Right lobe of liver (tissue), 6 donors: ENCODE results near the gene LOXL3. TPM values are rescaled to one million over a fixed set of nuclear protein-coding genes. Genes with fewer than 3 reads are reported as not detected.

Experiments used
- ATAC-seq, 4 donors: fragments of 200-7000 bp; cut with Tn5 transposase; one replicate each; pipeline ENCODE4 v1.9.1; 2020; ENCODE audit warnings: mild to moderate bottlenecking in 4 of 4, moderate library complexity in 4 of 4
- DNase-seq, 3 donors: peaks; one replicate each; pipeline ENCODE4 v3.0.0-alpha.2; 2020
- H3K27ac ChIP-seq, 3 donors: fragments of 200-600 bp; one replicate each; pipeline ENCODE4 v1.8.0; 2022
- H3K27me3 ChIP-seq, 2 donors: fragments of 200-600 bp; one replicate each; pipeline ENCODE4 v1.8.0; 2022
- H3K36me3 ChIP-seq, 4 donors: fragments of 200-600 bp; sonication (generic) in 1 of 4; one replicate each; pipeline versions ENCODE4 v1.5.1 to v1.8.0; 2017 to 2022; ENCODE audit warnings: control low read depth in 1 of 4
- H3K4me1 ChIP-seq, 4 donors: fragments of 200-600 bp; sonication (generic) in 1 of 4; one replicate each; pipeline versions ENCODE4 v1.5.1 to v1.8.0; 2017 to 2022; ENCODE audit warnings: control low read depth in 1 of 4
- H3K4me3 ChIP-seq, 3 donors: fragments of 200-600 bp; one replicate each; pipeline ENCODE4 v1.8.0; 2022
- H3K9me3 ChIP-seq, 4 donors: fragments of 200-600 bp; sonication (generic) in 1 of 4; one replicate each; pipeline versions ENCODE4 v1.5.1 to v1.8.0; 2017 to 2022; ENCODE audit warnings: control low read depth in 1 of 4
- CTCF ChIP-seq, 4 donors: fragments of 200-600 bp in 3 of 4; fragments of 450-650 bp in 1 of 4; IDR thresholded peaks; one replicate each; pipeline versions ENCODE4 v1.5.1 to v1.8.0; 2016 to 2022; ENCODE audit warnings: antibody characterized with exemption in 4 of 4, mild to moderate bottlenecking in 2 of 4
- POLR2A ChIP-seq: fragments of 450-650 bp; IDR thresholded peaks from one replicate; pipeline ENCODE4 v1.6.1; 2017; ENCODE audit warnings: antibody characterized with exemption, mild to moderate bottlenecking
- WGBS: methylation state at CpG from one replicate; pipeline ENCODE4 v1.1.6; 2018; ENCODE audit warnings: low coverage, low lambda C conversion rate; ENCODE audit not compliant: insufficient coverage; ENCODE audit errors: missing lambda C conversion rate; 5-methylcytosine and 5-hydroxymethylcytosine counted together
- intact Hi-C, 2 donors: fragments of 100-400 bp; cut with DNase I; formaldehyde crosslinking; loops; one replicate each; pipeline versions ENCODE4 v1.11.2 to v1.14.1; 2022
- long read RNA-seq: library from polyadenylated mRNA; unstranded; transcript quantifications from one replicate; pipeline ENCODE4 v2.0.0, GENCODE V29; 2019
- total RNA-seq, 6 experiments: library from RNA; depleted of rRNA in 2 of 6; stranded (reverse); fragments of >200 nt in 2 of 6; fragmentation: NEBNext Ultra II Directional in 3 of 6; extraction: Animal tissue kit (Norgen Biotek cat#: 25700) in 3 of 6; gene quantifications; one replicate each; pipeline versions ENCODE4 v1.1.0 to v1.2.4, GENCODE V29; 2016 to 2023
- donor health status: DM: no; HTN: yes; CAD: no.
- donor health status: DM: no; HTN: no; CAD: no.
- donor health status: DM: no; HTN: no; CAD: no.
- donor health status: DM: no; HTN: yes; CAD: no.
- donor health status: DM: no; HTN: yes; CAD: no.

LOXL3 gene
- 1 to 10 TPM in 5 of 6 experiments, under 1 TPM in 1; 0.92 to 3.3 (median 1.8) TPM for total RNA-seq
- long read RNA-seq, result 0 reads

GRCh38 chr2:74553892-74554819 lies at the start of gene LOXL3, which contains the start of gene DOK1:
LOXL3 (minus strand) TSS chr2:74553942; CDS start chr2:74552634, 1,308 bp downstream.
DOK1 (plus strand) TSS chr2:74554720; CDS start chr2:74554755, 35 bp downstream.
- Histone ChIP-seq H3K4me1 (peaks cover 0 to 3% (median 1%) of the 10 kb centered on the region in 4 donors), H3K27ac (peak within 1 kb of the TSS; percentile 61 to 77 (median 63)), H3K9me3 (no peaks in the 10 kb centered on the region), H3K4me3 (peak within 1 kb of the TSS; percentile 59 to 78 (median 68)), H3K27me3 (no peaks in the 10 kb centered on the region), H3K36me3 (no peaks in the 10 kb centered on the region)
- no peak for TF ChIP-seq CTCF (IDR thresholded peaks at IDR 0.05)
- no peak for TF ChIP-seq POLR2A
- DNase-seq, result peak; percentile 85 to 90 (median 89)
- 2% methylated on average over 26 of the region's 73 CpGs for WGBS
- peak; percentile 83 to 89 (median 87) for ATAC-seq
- intact Hi-C loops, result no loop called here

GRCh38 chr2:74602586-74603281 lies 49.0 kb upstream of the LOXL3 start:
- TF ChIP-seq POLR2A (no peak), CTCF (IDR thresholded peaks at IDR 0.05) (no peak)
- H3K27ac ChIP-seq, result no peak overlapping the region
- H3K4me3 ChIP-seq, result no peak overlapping the region
- H3K9me3 ChIP-seq, result no peaks in the 10 kb centered on the region
- 55% methylated on average over 1 of the region's 1 CpG for WGBS
- intact Hi-C loops, result no loop called here
- no peak for ATAC-seq
- H3K36me3 ChIP-seq, result no peaks in the 10 kb centered on the region
- no peak for DNase-seq
- H3K4me1 ChIP-seq, result no peaks in the 10 kb centered on the region
- no peaks in the 10 kb centered on the region for H3K27me3 ChIP-seq

- H3K36me3 ChIP-seq, result no peaks in the 10 kb centered on the region
- no peak overlapping the region for H3K27ac ChIP-seq
- ATAC-seq (no peak), DNase-seq (no peak)
- WGBS, result 55% methylated on average over 3 of the region's 3 CpGs
- H3K9me3 ChIP-seq, result no peaks in the 10 kb centered on the region
- H3K27me3 ChIP-seq, result no peaks in the 10 kb centered on the region
- intact Hi-C loops, result no loop called here
- TF ChIP-seq CTCF (IDR thresholded peaks at IDR 0.05), result no peak
- TF ChIP-seq POLR2A, result no peak
- no peak overlapping the region for H3K4me3 ChIP-seq
- no peaks in the 10 kb centered on the region for H3K4me1 ChIP-seq
These were observed 45.9 kb upstream of the LOXL3 start for GRCh38 chr2:74599676-74600075.

GRCh38 chr2:74597410-74597809 lies 43.7 kb upstream of the LOXL3 start:
- Histone ChIP-seq H3K36me3 (no peaks in the 10 kb centered on the region), H3K27me3 (no peaks in the 10 kb centered on the region), H3K27ac (no peak overlapping the region), H3K9me3 (no peaks in the 10 kb centered on the region), H3K4me1 (no peaks in the 10 kb centered on the region), H3K4me3 (no peak overlapping the region)
- intact Hi-C loops, result no loop called here
- TF ChIP-seq CTCF (IDR thresholded peaks at IDR 0.05) (no peak), POLR2A (no peak)
- DNase-seq, result no peak
- 92% methylated on average over 1 of the region's 1 CpG for WGBS
- no peak for ATAC-seq
